Measurements from ENCODE around the gene ACOXL.

ACOXL gene

GRCh38 chr2:110789706-110790105, 57.3 kb downstream of the ACOXL start:
- Histone ChIP-seq H3K4me1 (ENCODE audit: control insufficient read depth, insufficient read depth, low read length) (no peaks in the 10 kb centered on the region), H3K36me3 (ENCODE audit: control insufficient read depth, insufficient read depth, low read length) (no peaks in the 10 kb centered on the region), H3K9ac (ENCODE audit: low read length) (no peak overlapping the region), H3K27me3 (ENCODE audit: control insufficient read depth, insufficient read depth, low read length) (peaks cover 3% of the 10 kb centered on the region), H3K9me3 (ENCODE audit: control insufficient read depth, low read length) (no peaks in the 10 kb centered on the region), H3K4me3 (ENCODE audit: low read length) (no peak overlapping the region)

GRCh38 chr2:110790907-110791306, 58.5 kb downstream of the ACOXL start:
- Histone ChIP-seq H3K9me3 (ENCODE audit: control insufficient read depth, low read length) (no peaks in the 10 kb centered on the region), H3K9ac (ENCODE audit: low read length) (no peak overlapping the region), H3K4me3 (ENCODE audit: low read length) (no peak overlapping the region), H3K27me3 (ENCODE audit: control insufficient read depth, insufficient read depth, low read length) (peaks cover 3% of the 10 kb centered on the region), H3K36me3 (ENCODE audit: control insufficient read depth, insufficient read depth, low read length) (no peaks in the 10 kb centered on the region), H3K4me1 (ENCODE audit: control insufficient read depth, insufficient read depth, low read length) (no peaks in the 10 kb centered on the region)

- Histone ChIP-seq H3K36me3 (ENCODE audit: control insufficient read depth, insufficient read depth, low read length) (no peaks in the 10 kb centered on the region), H3K27me3 (ENCODE audit: control insufficient read depth, insufficient read depth, low read length) (peaks cover 5% of the 10 kb centered on the region), H3K4me3 (ENCODE audit: low read length) (no peak overlapping the region), H3K4me1 (ENCODE audit: control insufficient read depth, insufficient read depth, low read length) (no peaks in the 10 kb centered on the region), H3K9me3 (ENCODE audit: control insufficient read depth, low read length) (no peaks in the 10 kb centered on the region), H3K9ac (ENCODE audit: low read length) (no peak overlapping the region)
Measured at GRCh38 chr2:110791435-110791834, 59.1 kb downstream of the ACOXL start.

- H3K9me3 ChIP-seq (ENCODE audit: control insufficient read depth, low read length) = no peaks in the 10 kb centered on the region
- no peaks in the 10 kb centered on the region for H3K4me1 ChIP-seq (ENCODE audit: control insufficient read depth, insufficient read depth, low read length)
- H3K4me3 ChIP-seq (ENCODE audit: low read length) = no peak overlapping the region
- peaks cover 7% of the 10 kb centered on the region for H3K27me3 ChIP-seq (ENCODE audit: control insufficient read depth, insufficient read depth, low read length)
- no peaks in the 10 kb centered on the region for H3K36me3 ChIP-seq (ENCODE audit: control insufficient read depth, insufficient read depth, low read length)
- no peak overlapping the region for H3K9ac ChIP-seq (ENCODE audit: low read length)
Measured at GRCh38 chr2:110793034-110793433, 60.7 kb downstream of the ACOXL start.

GRCh38 chr2:110794390-110794789, 62.0 kb downstream of the ACOXL start:
- Histone ChIP-seq H3K9ac (ENCODE audit: low read length) (no peak overlapping the region), H3K4me3 (ENCODE audit: low read length) (no peak overlapping the region), H3K27me3 (ENCODE audit: control insufficient read depth, insufficient read depth, low read length) (peaks cover 10% of the 10 kb centered on the region), H3K36me3 (ENCODE audit: control insufficient read depth, insufficient read depth, low read length) (no peaks in the 10 kb centered on the region), H3K4me1 (ENCODE audit: control insufficient read depth, insufficient read depth, low read length) (no peaks in the 10 kb centered on the region), H3K9me3 (ENCODE audit: control insufficient read depth, low read length) (no peaks in the 10 kb centered on the region)

- H3K9ac ChIP-seq (ENCODE audit: low read length) = no peak overlapping the region
- H3K36me3 ChIP-seq (ENCODE audit: control insufficient read depth, insufficient read depth, low read length) = no peaks in the 10 kb centered on the region
- no peak overlapping the region for H3K4me3 ChIP-seq (ENCODE audit: low read length)
- no peaks in the 10 kb centered on the region for H3K9me3 ChIP-seq (ENCODE audit: control insufficient read depth, low read length)
- H3K4me1 ChIP-seq (ENCODE audit: control insufficient read depth, insufficient read depth, low read length) = no peaks in the 10 kb centered on the region
- peaks cover 10% of the 10 kb centered on the region for H3K27me3 ChIP-seq (ENCODE audit: control insufficient read depth, insufficient read depth, low read length)
Measured at GRCh38 chr2:110794951-110795350, 62.6 kb downstream of the ACOXL start.

- Histone ChIP-seq H3K27me3 (ENCODE audit: control insufficient read depth, insufficient read depth, low read length) (peaks cover 10% of the 10 kb centered on the region), H3K9ac (ENCODE audit: low read length) (no peak overlapping the region)
Measured at GRCh38 chr2:110796716-110797301, 64.4 kb downstream of the ACOXL start.

GRCh38 chr2:110799376-110799775, 67.0 kb downstream of the ACOXL start:
- H3K9me3 ChIP-seq (ENCODE audit: control insufficient read depth, low read length) = no peaks in the 10 kb centered on the region
- no peaks in the 10 kb centered on the region for H3K36me3 ChIP-seq (ENCODE audit: control insufficient read depth, insufficient read depth, low read length)
- no peak overlapping the region for H3K4me3 ChIP-seq (ENCODE audit: low read length)

More at GRCh38 chr2:110796716-110797301, 64.4 kb downstream of the ACOXL start:
- H3K4me1 ChIP-seq (ENCODE audit: control insufficient read depth, insufficient read depth, low read length) = no peaks in the 10 kb centered on the region
- no peaks in the 10 kb centered on the region for H3K36me3 ChIP-seq (ENCODE audit: control insufficient read depth, insufficient read depth, low read length)
- H3K9me3 ChIP-seq (ENCODE audit: control insufficient read depth, low read length) = no peaks in the 10 kb centered on the region
- H3K4me3 ChIP-seq (ENCODE audit: low read length) = no peak overlapping the region

GRCh38 chr2:110800611-110801402, 68.4 kb downstream of the ACOXL start:
- H3K4me3 ChIP-seq (ENCODE audit: low read length) = no peak overlapping the region
- peaks cover 10% of the 10 kb centered on the region for H3K27me3 ChIP-seq (ENCODE audit: control insufficient read depth, insufficient read depth, low read length)
- H3K4me1 ChIP-seq (ENCODE audit: control insufficient read depth, insufficient read depth, low read length) = no peaks in the 10 kb centered on the region
- H3K36me3 ChIP-seq (ENCODE audit: control insufficient read depth, insufficient read depth, low read length) = no peaks in the 10 kb centered on the region
- no peak overlapping the region for H3K9ac ChIP-seq (ENCODE audit: low read length)
- no peaks in the 10 kb centered on the region for H3K9me3 ChIP-seq (ENCODE audit: control insufficient read depth, low read length)

More at GRCh38 chr2:110799376-110799775, 67.0 kb downstream of the ACOXL start:
- H3K27me3 ChIP-seq (ENCODE audit: control insufficient read depth, insufficient read depth, low read length) = peaks cover 10% of the 10 kb centered on the region
- no peak overlapping the region for H3K9ac ChIP-seq (ENCODE audit: low read length)
- H3K4me1 ChIP-seq (ENCODE audit: control insufficient read depth, insufficient read depth, low read length) = no peaks in the 10 kb centered on the region

GRCh38 chr2:110802208-110802932, 70.0 kb downstream of the ACOXL start:
- no peaks in the 10 kb centered on the region for H3K36me3 ChIP-seq (ENCODE audit: control insufficient read depth, insufficient read depth, low read length)
- H3K9me3 ChIP-seq (ENCODE audit: control insufficient read depth, low read length) = no peaks in the 10 kb centered on the region
- H3K27me3 ChIP-seq (ENCODE audit: control insufficient read depth, insufficient read depth, low read length) = peaks cover 3% of the 10 kb centered on the region
- H3K9ac ChIP-seq (ENCODE audit: low read length) = no peak overlapping the region
- no peaks in the 10 kb centered on the region for H3K4me1 ChIP-seq (ENCODE audit: control insufficient read depth, insufficient read depth, low read length)
- no peak overlapping the region for H3K4me3 ChIP-seq (ENCODE audit: low read length)

- no peak overlapping the region for H3K9ac ChIP-seq (ENCODE audit: low read length)
- H3K4me1 ChIP-seq (ENCODE audit: control insufficient read depth, insufficient read depth, low read length) = no peaks in the 10 kb centered on the region
- no peaks in the 10 kb centered on the region for H3K9me3 ChIP-seq (ENCODE audit: control insufficient read depth, low read length)
- H3K36me3 ChIP-seq (ENCODE audit: control insufficient read depth, insufficient read depth, low read length) = no peaks in the 10 kb centered on the region
- no peaks in the 10 kb centered on the region for H3K27me3 ChIP-seq (ENCODE audit: control insufficient read depth, insufficient read depth, low read length)
- H3K4me3 ChIP-seq (ENCODE audit: low read length) = no peak overlapping the region
Measured at GRCh38 chr2:110804433-110804832, 72.1 kb downstream of the ACOXL start.

GRCh38 chr2:110804915-110805314, 72.5 kb downstream of the ACOXL start:
- H3K9me3 ChIP-seq (ENCODE audit: control insufficient read depth, low read length) = no peaks in the 10 kb centered on the region
- H3K4me1 ChIP-seq (ENCODE audit: control insufficient read depth, insufficient read depth, low read length) = no peaks in the 10 kb centered on the region
- H3K4me3 ChIP-seq (ENCODE audit: low read length) = no peak overlapping the region
- no peaks in the 10 kb centered on the region for H3K36me3 ChIP-seq (ENCODE audit: control insufficient read depth, insufficient read depth, low read length)
- no peak overlapping the region for H3K9ac ChIP-seq (ENCODE audit: low read length)
- H3K27me3 ChIP-seq (ENCODE audit: control insufficient read depth, insufficient read depth, low read length) = no peaks in the 10 kb centered on the region
